ENCODE results near the gene OSBPL10. TPM values are rescaled to one million over a fixed set of nuclear protein-coding genes. Genes with fewer than 3 reads are reported as not detected.

OSBPL10 gene
- total RNA-seq, 1 experiment from 2014 or later: 48.0 TPM

- Histone ChIP-seq H3F3A (ENCODE audit: low read length, unreplicated experiment) (no peaks in the 10 kb centered on the region), H3K9me2 (replicated peaks; ENCODE audit: low read length) (no peaks in the 10 kb centered on the region), H3K9me3 (ENCODE audit: low read length) (no peaks in the 10 kb centered on the region), H3K9ac (ENCODE audit: low read length) (no peak overlapping the region), H3K79me2 (ENCODE audit: low read length) (no peaks in the 10 kb centered on the region), H3K4me2 (ENCODE audit: low read length) (no peak overlapping the region), H3K27ac (ENCODE audit: low read length) (no peak overlapping the region), H3K27me3 (ENCODE audit: low read length) (no peaks in the 10 kb centered on the region), H3K36me3 (ENCODE audit: low read depth, low read length) (peaks cover 18% of the 10 kb centered on the region), H3K4me3 (ENCODE audit: low read length) (no peak overlapping the region), H3K4me1 (ENCODE audit: insufficient read depth, low read length) (no peaks in the 10 kb centered on the region; the same call in 1 of the 2 replicates), H4K20me1 (ENCODE audit: low read length) (no peaks in the 10 kb centered on the region), H2AFZ (ENCODE audit: low read length) (no peak overlapping the region)
- POLR2A ChIA-PET (ENCODE audit: unreplicated experiment): no interaction called here
- CTCF ChIA-PET: interaction anchor here (0.7 kb wide), 1 partner anchor 867 kb away, joined by 5 read pairs; no protein-coding TSS in a partner anchor
- intact Hi-C loops (cut with micrococcal nuclease): loop anchor here (2.0 kb wide), 1 partner anchor 15 kb away; no protein-coding TSS in a partner anchor
- BruUV-seq (replicated peaks): no TSS peak
- DNase-seq: no peak
- TF ChIP-seq EZH2 (IDR thresholded peaks at IDR 0.05; ENCODE audit: low read length, unreplicated experiment) (no peak), CTCF (conservative IDR thresholded peaks at IDR 0.05; ENCODE audit: low read depth, low read length) (no peak), EZH2phosphoT487 (IDR thresholded peaks at IDR 0.05; ENCODE audit: borderline replicate concordance, low read length) (no peak)
- no peak for ATAC-seq
Measured at GRCh38 chr3:31635545-31635944, 345.5 kb downstream of the OSBPL10 start.

- CTCF ChIA-PET: interaction anchor here (0.6 kb wide), 1 partner anchor 94 kb away, joined by 3 read pairs; no protein-coding TSS in a partner anchor
- H3K27ac ChIP-seq (ENCODE audit: low read length): no peak overlapping the region
- H3K36me3 ChIP-seq (ENCODE audit: low read depth, low read length): peaks cover 18% of the 10 kb centered on the region
- H3K9me3 ChIP-seq (ENCODE audit: low read length): no peaks in the 10 kb centered on the region
- H3K9ac ChIP-seq (ENCODE audit: low read length): no peak overlapping the region
- no peak for TF ChIP-seq CTCF (conservative IDR thresholded peaks at IDR 0.05; ENCODE audit: low read depth, low read length)
- TF ChIP-seq EZH2 (IDR thresholded peaks at IDR 0.05; ENCODE audit: low read length, unreplicated experiment): no peak
- no peak for TF ChIP-seq EZH2phosphoT487 (IDR thresholded peaks at IDR 0.05; ENCODE audit: borderline replicate concordance, low read length)
- H3K9me2 ChIP-seq (replicated peaks; ENCODE audit: low read length): no peaks in the 10 kb centered on the region
- DNase-seq: peak; percentile 54
- peak; percentile 75 for ATAC-seq
- no TSS peak for BruUV-seq (replicated peaks)
- no peaks in the 10 kb centered on the region for H3K27me3 ChIP-seq (ENCODE audit: low read length)
- H3K4me3 ChIP-seq (ENCODE audit: low read length): no peak overlapping the region
- no peaks in the 10 kb centered on the region for H3K79me2 ChIP-seq (ENCODE audit: low read length)
- no peaks in the 10 kb centered on the region; the same call in 1 of the 2 replicates for H3K4me1 ChIP-seq (ENCODE audit: insufficient read depth, low read length)
- POLR2A ChIA-PET (ENCODE audit: unreplicated experiment): no interaction called here
- H4K20me1 ChIP-seq (ENCODE audit: low read length): no peaks in the 10 kb centered on the region
- no peak overlapping the region for H2AFZ ChIP-seq (ENCODE audit: low read length)
- intact Hi-C loops (cut with micrococcal nuclease): loop anchor here (2.0 kb wide), 1 partner anchor 14 kb away; no protein-coding TSS in a partner anchor
- H3F3A ChIP-seq (ENCODE audit: low read length, unreplicated experiment): no peaks in the 10 kb centered on the region
- H3K4me2 ChIP-seq (ENCODE audit: low read length): no peak overlapping the region
Measured at GRCh38 chr3:31634476-31634875, 346.6 kb downstream of the OSBPL10 start.

GRCh38 chr3:31629054-31629453 lies 352.0 kb downstream of the OSBPL10 start:
- BruUV-seq (replicated peaks): no TSS peak
- H3K9me2 ChIP-seq (replicated peaks; ENCODE audit: low read length): no peaks in the 10 kb centered on the region
- no peaks in the 10 kb centered on the region for H3K79me2 ChIP-seq (ENCODE audit: low read length)
- no peak for DNase-seq
- POLR2A ChIA-PET (ENCODE audit: unreplicated experiment): no interaction called here
- no peak overlapping the region for H3K4me2 ChIP-seq (ENCODE audit: low read length)
- no peaks in the 10 kb centered on the region for H3K27me3 ChIP-seq (ENCODE audit: low read length)
- H3K4me3 ChIP-seq (ENCODE audit: low read length): no peak overlapping the region
- H4K20me1 ChIP-seq (ENCODE audit: low read length): no peaks in the 10 kb centered on the region
- H3K4me1 ChIP-seq (ENCODE audit: insufficient read depth, low read length): no peaks in the 10 kb centered on the region
- intact Hi-C loops (cut with micrococcal nuclease): no loop called here
- ATAC-seq: no peak
- CTCF ChIA-PET: no interaction called here
- H3K9me3 ChIP-seq (ENCODE audit: low read length): no peaks in the 10 kb centered on the region
- no peak overlapping the region for H3K27ac ChIP-seq (ENCODE audit: low read length)
- no peak overlapping the region for H2AFZ ChIP-seq (ENCODE audit: low read length)
- no peak overlapping the region for H3K9ac ChIP-seq (ENCODE audit: low read length)
- no peak for TF ChIP-seq EZH2 (IDR thresholded peaks at IDR 0.05; ENCODE audit: low read length, unreplicated experiment)
- TF ChIP-seq EZH2phosphoT487 (IDR thresholded peaks at IDR 0.05; ENCODE audit: borderline replicate concordance, low read length): no peak
- TF ChIP-seq CTCF (conservative IDR thresholded peaks at IDR 0.05; ENCODE audit: low read depth, low read length): no peak
- H3K36me3 ChIP-seq (ENCODE audit: low read depth, low read length): peaks cover 33% of the 10 kb centered on the region
- no peaks in the 10 kb centered on the region for H3F3A ChIP-seq (ENCODE audit: low read length, unreplicated experiment)

Data from PC-3 (cell line).